Upper lobe of right lung (tissue), 1 donor: ENCODE data around the gene PWWP3B. TPM values are rescaled to one million over a fixed set of nuclear protein-coding genes. Genes with fewer than 3 reads are reported as not detected.
A peak's percentile ranks its signal among the peaks of the same experiment; 100 is the strongest.
"Not testable (repeated sequence)": the region's sequence is repeated elsewhere in the genome, so short reads cannot be mapped to it uniquely, and the experiment has no call there.

ENCODE experiments used
- ATAC-seq: fragments of 200-7000 bp; cut with Tn5 transposase; one replicate; pipeline ENCODE4 v1.9.1; 2020; ENCODE audit warnings: mild to moderate bottlenecking, moderate library complexity
- DNase-seq: peaks from one replicate; pipeline ENCODE4 v3.0.0-alpha.2; 2020
- H3K27ac ChIP-seq: fragments of 200-600 bp; one replicate; pipeline ENCODE4 v1.8.0; 2022
- H3K27me3 ChIP-seq: fragments of 200-600 bp; one replicate; pipeline ENCODE4 v1.8.0; 2022; ENCODE audit warnings: mild to moderate bottlenecking
- H3K36me3 ChIP-seq: fragments of 200-600 bp; one replicate; pipeline ENCODE4 v1.8.0; 2022
- H3K4me1 ChIP-seq: fragments of 200-600 bp; one replicate; pipeline ENCODE4 v1.8.0; 2022
- H3K4me3 ChIP-seq: fragments of 200-600 bp; one replicate; pipeline ENCODE4 v1.8.0; 2022; ENCODE audit warnings: mild to moderate bottlenecking
- H3K9me3 ChIP-seq: fragments of 200-600 bp; one replicate; pipeline ENCODE4 v1.8.0; 2022
- intact Hi-C: fragments of 100-400 bp; cut with DNase I; formaldehyde crosslinking; loops from one replicate; pipeline ENCODE4 v1.11.0; 2022
- total RNA-seq: library from RNA; stranded (reverse); fragmentation: NEBNext Ultra II Directional; extraction: Animal tissue kit (Norgen Biotek cat#: 25700); gene quantifications from one replicate; pipeline ENCODE4 v1.2.1, GENCODE V29; 2021
- TF ChIP-seq, protein P1 (sequence below): fragments of 200-600 bp; IDR thresholded peaks from one replicate; pipeline ENCODE4 v1.8.0; 2022; ENCODE audit warnings: antibody characterized with exemption
- donor health status: DM: no; HTN: yes; CAD: no; lungs with severe emphysema.

The PWWP3B gene
- total RNA-seq, 1 donor from 2014 or later, result 1.1 TPM

DNA sequence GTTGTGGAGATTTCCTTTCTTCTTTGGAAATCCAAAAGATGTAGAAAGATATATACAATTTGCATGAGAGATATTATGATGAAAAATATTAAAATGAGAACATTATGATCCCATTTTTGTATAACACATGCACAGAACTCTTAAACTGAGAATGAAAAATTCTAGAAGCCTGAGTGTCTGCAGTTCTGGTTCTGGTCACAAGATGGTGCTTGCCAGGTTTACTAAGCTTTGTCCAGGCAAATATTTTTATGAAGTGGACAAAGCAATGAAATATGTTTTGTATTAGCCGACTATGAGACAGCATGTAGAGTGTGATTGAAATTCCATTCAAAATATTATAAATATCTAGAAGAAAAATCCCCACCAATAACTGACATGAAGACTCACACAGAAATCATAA is 2.2 kb downstream of the PWWP3B start:
- no peak for DNase-seq
- intact Hi-C loops, result no loop called here

DNA sequence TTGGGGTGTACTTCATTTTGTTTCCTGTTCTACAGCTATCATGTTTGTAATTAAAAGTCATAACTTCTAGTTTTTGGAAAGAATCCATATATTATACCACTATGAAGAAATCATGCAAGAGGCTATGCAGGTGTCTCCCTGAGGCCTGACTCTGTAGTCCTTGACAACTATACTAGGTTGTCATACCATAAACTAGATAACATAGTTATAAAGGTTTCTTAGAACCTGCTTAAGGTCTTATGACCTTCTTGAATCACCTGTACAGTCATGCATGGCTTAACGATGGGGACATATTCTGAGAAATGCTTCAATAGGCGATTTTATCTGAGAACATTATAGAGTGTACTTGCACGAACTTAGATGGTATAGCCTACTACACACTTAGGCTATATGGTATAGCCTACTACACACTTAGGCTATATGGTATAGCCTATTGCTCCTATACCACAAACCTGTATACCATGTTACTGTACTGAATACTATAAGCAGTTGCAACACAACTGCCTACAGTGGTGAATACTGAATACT is 3.3 kb downstream of the PWWP3B start:
- DNase-seq (no peak), ATAC-seq (no peak)
- TF ChIP-seq, protein P1, sequence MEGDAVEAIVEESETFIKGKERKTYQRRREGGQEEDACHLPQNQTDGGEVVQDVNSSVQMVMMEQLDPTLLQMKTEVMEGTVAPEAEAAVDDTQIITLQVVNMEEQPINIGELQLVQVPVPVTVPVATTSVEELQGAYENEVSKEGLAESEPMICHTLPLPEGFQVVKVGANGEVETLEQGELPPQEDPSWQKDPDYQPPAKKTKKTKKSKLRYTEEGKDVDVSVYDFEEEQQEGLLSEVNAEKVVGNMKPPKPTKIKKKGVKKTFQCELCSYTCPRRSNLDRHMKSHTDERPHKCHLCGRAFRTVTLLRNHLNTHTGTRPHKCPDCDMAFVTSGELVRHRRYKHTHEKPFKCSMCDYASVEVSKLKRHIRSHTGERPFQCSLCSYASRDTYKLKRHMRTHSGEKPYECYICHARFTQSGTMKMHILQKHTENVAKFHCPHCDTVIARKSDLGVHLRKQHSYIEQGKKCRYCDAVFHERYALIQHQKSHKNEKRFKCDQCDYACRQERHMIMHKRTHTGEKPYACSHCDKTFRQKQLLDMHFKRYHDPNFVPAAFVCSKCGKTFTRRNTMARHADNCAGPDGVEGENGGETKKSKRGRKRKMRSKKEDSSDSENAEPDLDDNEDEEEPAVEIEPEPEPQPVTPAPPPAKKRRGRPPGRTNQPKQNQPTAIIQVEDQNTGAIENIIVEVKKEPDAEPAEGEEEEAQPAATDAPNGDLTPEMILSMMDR, result no peak
- Histone ChIP-seq H3K27me3 (no peaks in the 10 kb centered on the region), H3K9me3 (no peaks in the 10 kb centered on the region), H3K27ac (no peak overlapping the region), H3K4me1 (no peaks in the 10 kb centered on the region), H3K4me3 (no peak overlapping the region), H3K36me3 (no peaks in the 10 kb centered on the region)
- intact Hi-C loops, result no loop called here

More for the DNA sequence above, 2.2 kb downstream of the PWWP3B start:
- Histone ChIP-seq H3K27ac (no peak overlapping the region), H3K27me3 (no peaks in the 10 kb centered on the region), H3K36me3 (no peaks in the 10 kb centered on the region), H3K4me1 (no peaks in the 10 kb centered on the region), H3K4me3 (no peak overlapping the region), H3K9me3 (no peaks in the 10 kb centered on the region)
- no peak for ATAC-seq
- TF ChIP-seq, protein P1, result peak; percentile 34

DNA sequence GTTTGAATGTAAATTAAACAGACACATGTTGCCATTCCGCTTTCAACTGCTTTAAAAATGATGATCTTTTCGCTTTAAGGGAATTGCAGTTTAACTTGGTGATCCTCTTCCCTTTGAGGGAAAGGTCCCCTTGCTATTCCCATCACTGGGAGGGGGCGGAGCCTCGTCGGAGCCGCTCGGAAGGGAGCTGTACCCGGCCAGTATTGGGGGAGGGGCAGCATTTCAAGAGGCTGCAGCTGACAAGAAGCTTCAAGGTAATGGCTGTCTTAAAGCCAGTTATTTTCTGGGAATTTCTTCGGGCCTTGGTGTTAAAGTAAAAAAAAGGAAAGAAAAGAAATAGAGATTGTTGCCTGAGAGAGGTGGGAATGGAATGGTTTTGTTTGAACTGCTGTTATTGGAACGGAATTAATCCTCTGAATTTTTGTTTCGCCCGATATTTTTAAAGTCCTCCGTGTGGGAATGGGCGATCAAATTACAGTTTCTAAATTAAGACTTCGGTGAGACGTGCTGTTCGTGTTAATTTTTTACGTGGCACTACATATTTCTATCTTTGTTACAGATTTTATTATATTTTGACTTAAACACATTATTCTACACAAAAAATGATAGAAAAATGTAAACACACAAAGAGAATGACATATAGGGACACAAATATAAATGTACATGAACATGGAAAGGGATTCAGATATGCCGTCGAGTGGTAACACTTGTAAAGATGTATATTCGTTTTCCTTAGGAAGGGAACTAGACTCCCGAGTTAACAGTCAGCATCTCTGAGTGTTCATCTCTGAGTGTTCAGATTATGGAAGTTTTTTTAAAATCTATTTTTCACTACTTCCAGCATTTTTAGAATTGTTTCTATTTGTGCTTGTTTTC is 9.2 kb downstream of the PWWP3B start:
- H3K4me3 ChIP-seq, result no peak overlapping the region

DNA sequence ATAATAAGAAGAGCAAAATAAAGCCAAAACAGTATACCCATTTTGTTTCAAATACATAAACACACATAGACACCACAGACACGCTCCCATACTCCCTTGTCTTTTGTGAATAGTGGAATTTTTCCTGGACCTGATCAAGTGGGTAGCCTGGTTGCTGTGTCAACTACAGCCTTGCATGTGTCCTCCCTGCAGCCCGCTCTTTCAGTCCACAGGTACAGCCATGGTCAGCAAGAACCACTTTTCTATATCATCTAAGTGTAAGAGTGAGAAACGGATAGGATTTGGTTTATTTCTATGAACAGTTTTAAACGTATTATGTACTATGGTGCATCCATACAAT is 9.8 kb downstream of the PWWP3B start:
- TF ChIP-seq, protein P1, result no peak
- no peaks in the 10 kb centered on the region for H3K27me3 ChIP-seq
- no peak for ATAC-seq
- H3K36me3 ChIP-seq, result no peaks in the 10 kb centered on the region
- no peaks in the 10 kb centered on the region for H3K9me3 ChIP-seq
- H3K4me3 ChIP-seq, result no peak overlapping the region
- intact Hi-C loops, result no loop called here
- no peaks in the 10 kb centered on the region for H3K4me1 ChIP-seq
- no peak overlapping the region for H3K27ac ChIP-seq
- DNase-seq, result no peak

More for the DNA sequence above, 9.2 kb downstream of the PWWP3B start:
- TF ChIP-seq, protein P1, result no peak
- Histone ChIP-seq H3K36me3 (no peaks in the 10 kb centered on the region), H3K27ac (no peak overlapping the region), H3K4me1 (no peaks in the 10 kb centered on the region), H3K9me3 (no peaks in the 10 kb centered on the region), H3K27me3 (no peaks in the 10 kb centered on the region)
- ATAC-seq, result no peak
- intact Hi-C loops, result no loop called here
- DNase-seq, result peak; percentile 60

DNA sequence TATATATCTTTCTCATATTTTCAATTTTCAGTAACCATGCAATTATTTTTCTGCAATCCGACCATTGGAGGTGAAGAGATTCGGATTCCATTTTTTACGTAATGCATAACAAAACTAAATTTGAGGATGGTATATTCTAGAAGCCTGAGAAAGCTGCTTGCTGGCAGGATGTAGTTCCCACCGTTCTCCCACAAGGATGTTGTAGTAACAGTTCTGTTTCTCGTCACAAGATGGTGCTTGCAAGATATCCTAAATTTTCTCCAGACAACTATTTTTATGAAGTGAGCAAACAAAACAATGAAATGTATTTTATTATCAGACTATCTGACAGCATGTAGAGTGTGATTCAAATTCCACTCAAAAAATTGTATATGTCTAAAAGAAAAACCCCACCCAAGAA is 10.7 kb downstream of the PWWP3B start:
- Histone ChIP-seq H3K27ac (no peak overlapping the region), H3K27me3 (no peaks in the 10 kb centered on the region), H3K4me3 (no peak overlapping the region), H3K9me3 (no peaks in the 10 kb centered on the region), H3K36me3 (no peaks in the 10 kb centered on the region), H3K4me1 (no peaks in the 10 kb centered on the region)
- ATAC-seq, result no peak
- DNase-seq, result no peak
- TF ChIP-seq, protein P1, result no peak
- intact Hi-C loops, result no loop called here

DNA sequence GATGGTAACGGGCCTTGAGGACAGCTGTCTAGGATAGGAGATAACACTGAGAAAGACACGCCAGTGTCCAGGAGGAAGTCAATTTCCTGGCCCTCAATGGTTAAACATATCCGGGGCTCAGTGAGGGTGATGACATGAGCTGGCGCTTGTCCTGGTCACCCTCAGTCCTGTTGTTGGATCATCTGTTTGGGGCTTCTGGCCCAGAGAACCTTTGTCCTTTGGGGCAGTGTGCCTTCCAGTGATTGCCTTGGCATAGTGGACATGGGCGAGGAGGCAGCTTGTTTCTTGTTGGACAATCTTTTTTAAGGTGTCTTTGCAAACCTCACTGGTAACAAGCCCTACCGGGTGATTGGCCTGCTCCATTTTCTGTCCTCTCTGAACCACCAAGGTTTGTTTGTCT is 15.6 kb downstream of the PWWP3B start:
- H3K36me3 ChIP-seq, H3K27me3 ChIP-seq, H3K4me3 ChIP-seq, ATAC-seq, intact Hi-C loops, DNase-seq, H3K27ac ChIP-seq, H3K9me3 ChIP-seq, H3K4me1 ChIP-seq: not testable (repeated sequence)
